Measurements from ENCODE around the gene ANKZF1. TPM values are rescaled to one million over a fixed set of nuclear protein-coding genes. Genes with fewer than 3 reads are reported as not detected.

The ANKZF1 gene, protein sequence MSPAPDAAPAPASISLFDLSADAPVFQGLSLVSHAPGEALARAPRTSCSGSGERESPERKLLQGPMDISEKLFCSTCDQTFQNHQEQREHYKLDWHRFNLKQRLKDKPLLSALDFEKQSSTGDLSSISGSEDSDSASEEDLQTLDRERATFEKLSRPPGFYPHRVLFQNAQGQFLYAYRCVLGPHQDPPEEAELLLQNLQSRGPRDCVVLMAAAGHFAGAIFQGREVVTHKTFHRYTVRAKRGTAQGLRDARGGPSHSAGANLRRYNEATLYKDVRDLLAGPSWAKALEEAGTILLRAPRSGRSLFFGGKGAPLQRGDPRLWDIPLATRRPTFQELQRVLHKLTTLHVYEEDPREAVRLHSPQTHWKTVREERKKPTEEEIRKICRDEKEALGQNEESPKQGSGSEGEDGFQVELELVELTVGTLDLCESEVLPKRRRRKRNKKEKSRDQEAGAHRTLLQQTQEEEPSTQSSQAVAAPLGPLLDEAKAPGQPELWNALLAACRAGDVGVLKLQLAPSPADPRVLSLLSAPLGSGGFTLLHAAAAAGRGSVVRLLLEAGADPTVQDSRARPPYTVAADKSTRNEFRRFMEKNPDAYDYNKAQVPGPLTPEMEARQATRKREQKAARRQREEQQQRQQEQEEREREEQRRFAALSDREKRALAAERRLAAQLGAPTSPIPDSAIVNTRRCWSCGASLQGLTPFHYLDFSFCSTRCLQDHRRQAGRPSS
- total RNA-seq = 100 to 1,000 TPM; 244 to 260 TPM
- polyA plus RNA-seq = 10 to 100 TPM; 22.1 to 49.5 TPM

DNA sequence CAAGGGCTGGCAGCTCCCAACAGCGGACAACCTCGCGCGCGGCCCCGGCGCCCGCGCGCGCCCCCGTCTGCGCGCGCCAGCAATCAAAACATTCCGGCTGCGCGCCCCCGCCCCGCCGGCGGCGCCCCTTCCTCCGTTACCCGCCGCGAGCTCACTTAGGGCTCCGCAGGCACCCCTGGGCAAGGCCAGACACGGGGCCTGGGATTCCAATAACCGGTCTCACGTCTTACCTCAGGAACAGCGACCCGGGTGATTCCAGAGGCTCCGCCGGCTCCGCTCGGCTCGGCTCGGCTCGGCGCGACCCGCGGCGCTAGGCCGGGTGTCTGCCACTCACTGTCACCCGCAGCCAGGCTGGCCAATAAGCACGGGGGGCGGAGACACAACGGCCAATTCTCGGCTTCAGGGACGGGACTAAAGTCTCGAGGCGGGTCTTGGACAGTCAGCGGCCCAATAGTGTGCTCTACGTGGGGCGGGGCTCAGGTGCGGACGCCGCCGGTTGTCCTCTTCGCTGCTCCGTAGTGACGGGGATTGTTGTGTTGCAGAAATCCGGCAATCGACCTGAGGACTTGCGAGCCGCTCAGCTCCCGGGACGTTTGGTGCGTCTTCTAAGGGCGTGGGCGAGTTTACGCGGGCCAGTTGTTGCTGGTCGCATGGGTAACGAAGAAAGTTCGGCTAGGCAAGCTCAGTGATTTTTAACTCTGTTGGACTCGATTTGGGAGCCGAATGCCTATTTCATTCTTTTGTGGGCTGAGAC lies at the start of gene ANKZF1, which contains the start of gene ATG9A:
ANKZF1 (plus strand) TSS at position 502 of the 754 bp plus-strand sequence. CDS start 452 bp downstream, outside the sequence.
ATG9A (minus strand) TSS at position 332 of the 754 bp plus-strand sequence. CDS start 1,612 bp downstream, outside the sequence.
- DNase-seq = peak; percentile 98 to 100 (median 99)
- Histone ChIP-seq H3K27ac (ENCODE audit: low read depth, low read length) (peak within 1 kb of the TSS; percentile 87), H3K27me3 (ENCODE audit: insufficient read depth, low read length) (no peaks in the 10 kb centered on the region), H3K36me3 (ENCODE audit: insufficient read depth, low read length) (peaks cover 53% of the 10 kb centered on the region), H3K9me3 (ENCODE audit: control insufficient read depth in 1 of 2, low read length in 2 of 2) (no peaks in the 10 kb centered on the region), H3K4me1 (ENCODE audit: insufficient read depth, low read length) (peaks cover 49% of the 10 kb centered on the region), H3K4me3 (ENCODE audit: low read length in 2 of 2) (peak within 1 kb of the TSS; percentile 63 to 69)
- peak within 1 kb of the TSS; percentile 94 to 98 (median 96) for H3K27ac Mint-ChIP-seq
- peaks cover 28 to 82% (median 51%) of the 10 kb centered on the region in 4 donors for H3K4me1 Mint-ChIP-seq
- peaks cover 0 to 2% (median 0%) of the 10 kb centered on the region in 8 donors for H3K9me3 Mint-ChIP-seq
- no peaks in the 10 kb centered on the region for H3K27me3 Mint-ChIP-seq
- CTCF ChIA-PET (ENCODE audit: partially characterized antibody) = interaction anchor here (1.0 to 4.1 kb wide), 12 partner anchors 16 to 172 kb away, joined by 3 to 25 read pairs (median 11); partner anchors contain the start of genes DNAJB2, GLB1L, SLC23A3 and STK16
- POLR2A ChIA-PET (ENCODE audit: partially characterized antibody) = interaction anchor here (1.0 to 17.6 kb wide), 29 partner anchors 8 to 159 kb away, joined by 3 to 684 read pairs (median 5); partner anchors contain the start of genes ABCB6, CNPPD1, DNAJB2 and DNPEP
- H3K36me3 Mint-ChIP-seq = peaks cover 43 to 63% of the 10 kb centered on the region in 2 donors
- intact Hi-C loops (cut with micrococcal nuclease) = loop anchor here (1.0 kb wide), 8 partner anchors 10 to 69 kb away; partner anchors contain the start of genes DNAJB2, GLB1L, NHEJ1 and STK16
- peak within 1 kb of the TSS; percentile 94 to 99 (median 96) for H3K4me3 Mint-ChIP-seq

DNA sequence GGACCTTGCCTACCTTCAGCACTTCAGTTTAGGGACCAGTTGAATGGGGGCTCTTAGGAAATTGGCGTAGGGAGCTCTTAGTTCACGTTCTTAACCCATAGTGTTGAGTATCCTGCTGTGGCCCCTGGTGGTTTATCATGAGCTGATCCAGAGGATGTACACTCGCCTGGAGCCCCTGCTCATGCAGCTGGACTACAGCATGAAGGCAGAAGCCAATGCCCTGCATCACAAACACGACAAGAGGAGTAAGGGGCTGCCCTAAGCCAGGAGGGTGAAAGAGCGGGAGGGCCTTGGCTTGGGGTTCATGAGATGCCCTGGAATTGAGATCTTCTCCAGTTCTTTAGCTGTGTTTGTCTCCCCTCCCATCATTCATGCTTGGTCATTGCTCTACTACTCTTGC lies 48.6 kb upstream of the ANKZF1 start:
- H3K27ac ChIP-seq (ENCODE audit: low read depth, low read length) = peak overlapping the region; percentile 15
- intact Hi-C loops (cut with micrococcal nuclease) = no loop called here
- Mint-ChIP-seq H3K27ac (peak overlapping the region in 4 of 7 donors; percentile 52 to 89 (median 60)), H3K27me3 (no peaks in the 10 kb centered on the region), H3K9me3 (no peaks in the 10 kb centered on the region), H3K4me3 (peak overlapping the region in 3 of 8 donors; percentile 17 to 56 (median 22)), H3K36me3 (peaks cover 32 to 69% of the 10 kb centered on the region in 2 donors), H3K4me1 (peaks cover 28 to 60% (median 43%) of the 10 kb centered on the region in 4 donors)
- no peaks in the 10 kb centered on the region for H3K27me3 ChIP-seq (ENCODE audit: insufficient read depth, low read length)
- H3K4me1 ChIP-seq (ENCODE audit: insufficient read depth, low read length) = peaks cover 47% of the 10 kb centered on the region
- no peak overlapping the region for H3K4me3 ChIP-seq (ENCODE audit: low read length in 2 of 2)
- no peaks in the 10 kb centered on the region for H3K9me3 ChIP-seq (ENCODE audit: control insufficient read depth in 1 of 2, low read length in 2 of 2)
- ChIA-PET CTCF (ENCODE audit: partially characterized antibody) (interaction anchor here (1.1 to 5.6 kb wide), 6 partner anchors 9 to 30 kb away, joined by 3 to 22 read pairs (median 4); partner anchors contain the start of gene SLC23A3), POLR2A (ENCODE audit: partially characterized antibody) (interaction anchor here (0.9 to 5.3 kb wide), 9 partner anchors 10 to 98 kb away, joined by 3 to 44 read pairs (median 6); partner anchors contain the start of genes ABCB6, ANKZF1, DNAJB2 and TUBA4A)
- peaks cover 50% of the 10 kb centered on the region for H3K36me3 ChIP-seq (ENCODE audit: insufficient read depth, low read length)
- no peak for DNase-seq

DNA sequence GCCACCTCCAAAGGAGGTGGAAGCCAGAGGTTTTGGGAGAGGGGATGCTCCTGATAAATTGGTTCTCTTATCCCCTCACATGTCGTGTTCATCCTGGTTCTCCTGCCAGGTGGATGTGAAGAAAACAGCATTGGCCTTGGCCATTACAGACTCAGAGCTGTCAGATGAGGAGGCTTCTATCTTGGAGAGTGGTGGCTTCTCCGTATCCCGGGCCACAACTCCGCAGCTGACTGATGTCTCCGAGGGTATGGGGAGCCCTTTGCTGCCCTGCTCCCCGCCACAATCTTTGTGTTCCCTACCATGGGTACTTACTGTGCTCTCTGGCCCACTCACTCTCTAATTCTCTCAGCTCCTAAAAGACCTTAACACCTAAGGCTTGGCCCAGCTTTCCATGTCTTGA lies 48.1 kb upstream of the ANKZF1 start:
- no peaks in the 10 kb centered on the region for H3K9me3 ChIP-seq (ENCODE audit: control insufficient read depth in 1 of 2, low read length in 2 of 2)
- DNase-seq = no peak
- H3K27ac ChIP-seq (ENCODE audit: low read depth, low read length) = peak overlapping the region; percentile 15
- H3K27me3 ChIP-seq (ENCODE audit: insufficient read depth, low read length) = no peaks in the 10 kb centered on the region
- peaks cover 28 to 58% (median 41%) of the 10 kb centered on the region in 4 donors for H3K4me1 Mint-ChIP-seq
- H3K9me3 Mint-ChIP-seq = no peaks in the 10 kb centered on the region
- H3K27me3 Mint-ChIP-seq = no peaks in the 10 kb centered on the region
- H3K27ac Mint-ChIP-seq = peak overlapping the region in 6 of 7 donors; percentile 25 to 89 (median 66)
- CTCF ChIA-PET (ENCODE audit: partially characterized antibody) = interaction anchor here (1.2 to 5.6 kb wide), 3 partner anchors 10 to 11 kb away, joined by 3 to 22 read pairs (median 4); partner anchors contain the start of gene SLC23A3
- peaks cover 32 to 66% of the 10 kb centered on the region in 2 donors for H3K36me3 Mint-ChIP-seq
- POLR2A ChIA-PET (ENCODE audit: partially characterized antibody) = interaction anchor here (0.9 to 5.3 kb wide), 8 partner anchors 11 to 98 kb away, joined by 3 to 44 read pairs (median 6); partner anchors contain the start of genes ABCB6, ANKZF1, DNAJB2 and ZFAND2B
- intact Hi-C loops (cut with micrococcal nuclease) = no loop called here
- no peak overlapping the region for H3K4me3 ChIP-seq (ENCODE audit: low read length in 2 of 2)
- H3K4me1 ChIP-seq (ENCODE audit: insufficient read depth, low read length) = peaks cover 45% of the 10 kb centered on the region
- peaks cover 50% of the 10 kb centered on the region for H3K36me3 ChIP-seq (ENCODE audit: insufficient read depth, low read length)
- peak overlapping the region in 3 of 8 donors; percentile 17 to 36 (median 27) for H3K4me3 Mint-ChIP-seq

DNA sequence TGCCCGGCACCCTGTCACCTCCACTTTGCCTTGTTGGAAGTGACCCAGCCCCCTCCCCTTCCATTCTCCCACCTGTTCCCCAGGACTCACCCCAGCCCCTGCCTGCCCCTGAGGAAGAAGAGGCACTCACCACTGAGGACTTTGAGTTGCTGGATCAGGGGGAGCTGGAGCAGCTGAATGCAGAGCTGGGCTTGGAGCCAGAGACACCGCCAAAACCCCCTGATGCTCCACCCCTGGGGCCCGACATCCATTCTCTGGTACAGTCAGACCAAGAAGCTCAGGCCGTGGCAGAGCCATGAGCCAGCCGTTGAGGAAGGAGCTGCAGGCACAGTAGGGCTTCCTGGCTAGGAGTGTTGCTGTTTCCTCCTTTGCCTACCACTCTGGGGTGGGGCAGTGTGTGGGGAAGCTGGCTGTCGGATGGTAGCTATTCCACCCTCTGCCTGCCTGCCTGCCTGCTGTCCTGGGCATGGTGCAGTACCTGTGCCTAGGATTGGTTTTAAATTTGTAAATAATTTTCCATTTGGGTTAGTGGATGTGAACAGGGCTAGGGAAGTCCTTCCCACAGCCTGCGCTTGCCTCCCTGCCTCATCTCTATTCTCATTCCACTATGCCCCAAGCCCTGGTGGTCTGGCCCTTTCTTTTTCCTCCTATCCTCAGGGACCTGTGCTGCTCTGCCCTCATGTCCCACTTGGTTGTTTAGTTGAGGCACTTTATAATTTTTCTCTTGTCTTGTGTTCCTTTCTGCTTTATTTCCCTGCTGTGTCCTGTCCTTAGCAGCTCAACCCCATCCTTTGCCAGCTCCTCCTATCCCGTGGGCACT lies 47.1 kb upstream of the ANKZF1 start:
- Histone ChIP-seq H3K27ac (ENCODE audit: low read depth, low read length) (peak overlapping the region; percentile 15), H3K4me1 (ENCODE audit: insufficient read depth, low read length) (peaks cover 45% of the 10 kb centered on the region), H3K4me3 (ENCODE audit: low read length in 2 of 2) (no peak overlapping the region), H3K27me3 (ENCODE audit: insufficient read depth, low read length) (no peaks in the 10 kb centered on the region), H3K36me3 (ENCODE audit: insufficient read depth, low read length) (peaks cover 50% of the 10 kb centered on the region), H3K9me3 (ENCODE audit: control insufficient read depth in 1 of 2, low read length in 2 of 2) (no peaks in the 10 kb centered on the region)
- H3K27ac Mint-ChIP-seq = peak overlapping the region in 6 of 7 donors; percentile 29 to 89 (median 68)
- H3K9me3 Mint-ChIP-seq = no peaks in the 10 kb centered on the region
- peaks cover 27 to 56% (median 38%) of the 10 kb centered on the region in 4 donors for H3K4me1 Mint-ChIP-seq
- intact Hi-C loops (cut with micrococcal nuclease) = no loop called here
- ChIA-PET POLR2A (ENCODE audit: partially characterized antibody) (interaction anchor here (1.1 to 5.3 kb wide), 5 partner anchors 17 to 97 kb away, joined by 4 to 44 read pairs (median 6); partner anchors contain the start of genes ANKZF1, ATG9A, DNAJB2 and ZFAND2B), CTCF (ENCODE audit: partially characterized antibody) (interaction anchor here (1.0 to 5.6 kb wide), 5 partner anchors 10 to 112 kb away, joined by 3 to 22 read pairs (median 3); partner anchors contain the start of gene SLC23A3)
- H3K4me3 Mint-ChIP-seq = peak overlapping the region in 1 of 8 donors; percentile 63
- H3K36me3 Mint-ChIP-seq = peaks cover 32 to 61% of the 10 kb centered on the region in 2 donors
- no peaks in the 10 kb centered on the region for H3K27me3 Mint-ChIP-seq
- DNase-seq = no peak

DNA sequence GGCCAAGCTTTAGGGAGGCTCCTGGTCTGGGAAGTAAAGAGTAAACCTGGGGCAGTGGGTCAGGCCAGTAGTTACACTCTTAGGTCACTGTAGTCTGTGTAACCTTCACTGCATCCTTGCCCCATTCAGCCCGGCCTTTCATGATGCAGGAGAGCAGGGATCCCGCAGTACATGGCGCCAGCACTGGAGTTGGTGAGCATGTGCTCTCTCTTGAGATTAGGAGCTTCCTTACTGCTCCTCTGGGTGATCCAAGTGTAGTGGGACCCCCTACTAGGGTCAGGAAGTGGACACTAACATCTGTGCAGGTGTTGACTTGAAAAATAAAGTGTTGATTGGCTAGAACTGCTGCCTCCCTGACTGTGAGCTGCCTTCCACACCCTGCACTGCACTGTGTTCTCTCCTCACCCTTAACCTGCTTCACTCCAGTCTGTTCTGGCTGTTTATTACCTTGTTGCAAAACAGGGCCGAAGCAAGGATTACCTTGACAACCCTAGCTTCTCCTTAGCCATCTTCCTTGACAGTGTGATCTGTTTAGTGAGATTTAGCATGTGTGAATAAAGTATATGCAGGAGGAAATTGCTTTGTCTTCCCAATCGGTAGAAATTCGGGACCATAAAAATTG lies 46.3 kb upstream of the ANKZF1 start:
- DNase-seq = no peak
- H3K27me3 Mint-ChIP-seq = no peaks in the 10 kb centered on the region
- peaks cover 45% of the 10 kb centered on the region for H3K4me1 ChIP-seq (ENCODE audit: insufficient read depth, low read length)
- peaks cover 50% of the 10 kb centered on the region for H3K36me3 ChIP-seq (ENCODE audit: insufficient read depth, low read length)
- CTCF ChIA-PET (ENCODE audit: partially characterized antibody) = interaction anchor here (1.0 to 5.6 kb wide), 5 partner anchors 10 to 112 kb away, joined by 3 to 22 read pairs (median 3); partner anchors contain the start of gene SLC23A3
- intact Hi-C loops (cut with micrococcal nuclease) = no loop called here
- POLR2A ChIA-PET (ENCODE audit: partially characterized antibody) = interaction anchor here (1.2 to 5.3 kb wide), 3 partner anchors 23 to 66 kb away, joined by 4 to 44 read pairs (median 5); partner anchors contain the start of gene ZFAND2B
- H3K4me1 Mint-ChIP-seq = peaks cover 26 to 54% (median 36%) of the 10 kb centered on the region in 4 donors
- H3K27ac Mint-ChIP-seq = peak overlapping the region; percentile 31 to 89 (median 70)
- H3K27ac ChIP-seq (ENCODE audit: low read depth, low read length) = no peak overlapping the region
- H3K9me3 ChIP-seq (ENCODE audit: control insufficient read depth in 1 of 2, low read length in 2 of 2) = no peaks in the 10 kb centered on the region
- H3K4me3 ChIP-seq (ENCODE audit: low read length in 2 of 2) = no peak overlapping the region
- H3K9me3 Mint-ChIP-seq = no peaks in the 10 kb centered on the region
- peaks cover 32 to 57% of the 10 kb centered on the region in 2 donors for H3K36me3 Mint-ChIP-seq
- no peak overlapping the region for H3K4me3 Mint-ChIP-seq
- H3K27me3 ChIP-seq (ENCODE audit: insufficient read depth, low read length) = no peaks in the 10 kb centered on the region

All from CD4-positive, alpha-beta memory T cell (primary cell).